GM21528 (cell line): Measurements from ENCODE around the gene GRAP2.
"Not testable (repeated sequence)": the region's sequence is repeated elsewhere in the genome, so short reads cannot be mapped to it uniquely, and the experiment has no call there.

ENCODE experiments used
- ATAC-seq: cut with Tn5 transposase; IDR thresholded peaks from one replicate; pipeline ENCODE4 v1.9.1; 2021; ENCODE audit warnings: mild to moderate bottlenecking, moderate library complexity; ENCODE audit not compliant: unreplicated experiment, low FRiP score

The GRAP2 gene

GRCh38 chr22:39988386-39989114, 87.7 kb downstream of the GRAP2 start:
- ATAC-seq, result no peak

GRCh38 chr22:39989633-39990032, 88.7 kb downstream of the GRAP2 start:
- ATAC-seq, result no peak

GRCh38 chr22:39990686-39991085, 89.8 kb downstream of the GRAP2 start:
- ATAC-seq, result no peak

- no peak for ATAC-seq
Observed at GRCh38 chr22:39991159-39991860, 90.4 kb downstream of the GRAP2 start.

GRCh38 chr22:39992088-39992826, 91.4 kb downstream of the GRAP2 start:
- ATAC-seq, result no peak

- ATAC-seq, result not testable (repeated sequence)
Observed at GRCh38 chr22:39992894-39993293, 92.0 kb downstream of the GRAP2 start.

- no peak for ATAC-seq
Observed at GRCh38 chr22:39994041-39994565, 93.2 kb downstream of the GRAP2 start.

GRCh38 chr22:39994566-39995392, 93.9 kb downstream of the GRAP2 start, which contains the start of gene FAM83F:
Gene FAM83F (plus strand): TSS chr22:39994954. CDS start chr22:39995043, 89 bp downstream.
- no peak for ATAC-seq

GRCh38 chr22:39995393-39996252, 94.7 kb downstream of the GRAP2 start:
- ATAC-seq, result no peak

- no peak for ATAC-seq
Observed at GRCh38 chr22:39996732-39997131, 95.8 kb downstream of the GRAP2 start.

- ATAC-seq, result no peak
Observed at GRCh38 chr22:39997421-39997820, 96.5 kb downstream of the GRAP2 start.

GRCh38 chr22:39997939-39998726, 97.2 kb downstream of the GRAP2 start:
- ATAC-seq, result no peak

GRCh38 chr22:39999144-39999757, 98.4 kb downstream of the GRAP2 start:
- no peak for ATAC-seq

GRCh38 chr22:40000171-40000570, 99.3 kb downstream of the GRAP2 start:
- no peak for ATAC-seq

GRCh38 chr22:40001106-40001505, 100.2 kb downstream of the GRAP2 start:
- no peak for ATAC-seq

- no peak for ATAC-seq
Observed at GRCh38 chr22:40001800-40002577, 101.1 kb downstream of the GRAP2 start.
